GM23338 (cell line): ENCODE data around the gene NLRP6. TPM values are rescaled to one million over a fixed set of nuclear protein-coding genes. Genes with fewer than 3 reads are reported as not detected.

Experiments
- ATAC-seq: fragments of 200-7000 bp; cut with Tn5 transposase; 3 replicates; pipeline ENCODE4 v1.9.1; 2020
- DNase-seq: peaks from one replicate; pipeline ENCODE4 v3.0.0-alpha.2; 2015; ENCODE audit warnings: low spot score
- H2AFZ ChIP-seq: fragments of 200-600 bp; sonication (generic); 2 replicates; pipeline ENCODE4 v1.8.0; 2016; ENCODE audit warnings: antibody characterized with exemption, mild to moderate bottlenecking, moderate library complexity
- H3F3A ChIP-seq: fragments of 200-600 bp; sonication (generic); replicated peaks from 2 replicates; pipeline ENCODE4 v1.8.0; 2017; ENCODE audit warnings: antibody characterized with exemption, mixed run types, low read depth
- H3K27ac ChIP-seq: fragments of 200-600 bp; sonication (generic); 2 replicates; pipeline ENCODE4 v1.6.1; 2016; ENCODE audit warnings: low read depth
- H3K27me3 ChIP-seq: fragments of 200-600 bp; sonication (generic); 2 replicates; pipeline ENCODE4 v1.8.0; 2016; ENCODE audit warnings: mild to moderate bottlenecking, mixed run types, moderate library complexity; ENCODE audit not compliant: insufficient read depth
- H3K36me3 ChIP-seq: fragments of 200-600 bp; sonication (generic); 2 replicates; pipeline ENCODE4 v1.8.0; 2016; ENCODE audit warnings: mild to moderate bottlenecking; ENCODE audit not compliant: insufficient read depth
- H3K4me1 ChIP-seq: fragments of 200-600 bp; sonication (generic); 2 replicates; pipeline ENCODE4 v1.8.0; 2016; ENCODE audit warnings: mild to moderate bottlenecking, moderate library complexity; ENCODE audit not compliant: insufficient read depth
- H3K4me2 ChIP-seq: fragments of 200-600 bp; sonication (generic); 2 replicates; pipeline ENCODE4 v1.7.1; 2017; ENCODE audit warnings: mixed run types
- H3K4me3 ChIP-seq: fragments of 200-600 bp; sonication (generic); 2 replicates; pipeline ENCODE4 v1.6.1; 2016; ENCODE audit warnings: mixed run types
- H3K79me2 ChIP-seq: fragments of 200-600 bp; sonication (generic); replicated peaks from 2 replicates; pipeline ENCODE4 v1.8.0; 2017; ENCODE audit warnings: mild to moderate bottlenecking; ENCODE audit not compliant: insufficient read depth
- H3K9me2 ChIP-seq: fragments of 200-600 bp; sonication (generic); 2 replicates; pipeline ENCODE4 v1.8.0; 2017; ENCODE audit not compliant: insufficient read depth
- H4K20me1 ChIP-seq: fragments of 200-600 bp; sonication (generic); replicated peaks from 2 replicates; pipeline ENCODE4 v1.8.0; 2017; ENCODE audit warnings: mild to moderate bottlenecking; ENCODE audit not compliant: insufficient read depth
- H3K27ac Mint-ChIP-seq: 2 replicates; pipeline ENCODE4 v1.8.0; 2020; ENCODE audit warnings: inconsistent platforms, mild to moderate bottlenecking, moderate library complexity, mixed read lengths
- H3K27me3 Mint-ChIP-seq: 3 replicates; pipeline ENCODE4 v1.8.0; 2022; ENCODE audit warnings: low read depth, mild to moderate bottlenecking, moderate library complexity, mixed read lengths, inconsistent platforms; ENCODE audit not compliant: insufficient read depth, poor library complexity
- H3K36me3 Mint-ChIP-seq: 3 replicates; pipeline ENCODE4 v1.8.0; 2021; ENCODE audit warnings: low read depth, mild to moderate bottlenecking, inconsistent platforms, moderate library complexity, mixed read lengths
- H3K4me1 Mint-ChIP-seq: 3 replicates; pipeline ENCODE4 v1.8.0; 2020; ENCODE audit warnings: mild to moderate bottlenecking, inconsistent platforms, mixed read lengths
- H3K4me3 Mint-ChIP-seq: 3 replicates; pipeline ENCODE4 v1.8.0; 2021; ENCODE audit warnings: moderate library complexity, mild to moderate bottlenecking, inconsistent platforms, mixed read lengths
- H3K9me3 Mint-ChIP-seq: 3 replicates; pipeline ENCODE4 v1.8.0; 2020; ENCODE audit warnings: moderate library complexity, mild to moderate bottlenecking, inconsistent platforms, mixed read lengths
- CREB1 ChIP-seq: fragments of 250-450 bp; sonication (Bioruptor Pico); IDR thresholded peaks from 2 replicates; pipeline ENCODE4 v1.5.0; 2020; ENCODE audit warnings: low read depth, mild to moderate bottlenecking, moderate library complexity
- EZH2 ChIP-seq: fragments of 200-600 bp; sonication (generic); IDR thresholded peaks from one replicate; pipeline ENCODE4 v1.8.0; 2017; ENCODE audit warnings: antibody characterized with exemption, mild to moderate bottlenecking, low read depth; ENCODE audit not compliant: unreplicated experiment
- EZH2phosphoT487 ChIP-seq: fragments of 200-600 bp; sonication (generic); IDR thresholded peaks from one replicate; pipeline ENCODE4 v1.8.1; 2018; ENCODE audit warnings: antibody characterized with exemption; ENCODE audit not compliant: unreplicated experiment
- JUNB ChIP-seq: IDR thresholded peaks from one replicate; pipeline ENCODE4 v1.6.1; 2016; ENCODE audit warnings: antibody characterized with exemption; ENCODE audit not compliant: unreplicated experiment
- NANOG ChIP-seq: IDR thresholded peaks from 2 replicates; pipeline ENCODE4 v1.6.1; 2016; ENCODE audit warnings: antibody characterized with exemption, borderline replicate concordance
- POLR2AphosphoS5 ChIP-seq: IDR thresholded peaks from 2 replicates; pipeline ENCODE4 v1.6.1; 2016; ENCODE audit warnings: antibody characterized with exemption, low read depth
- ZNF331 ChIP-seq: fragments of 250-450 bp; sonication (Bioruptor Pico); IDR thresholded peaks from 2 replicates; pipeline ENCODE4 v1.5.0; 2020; ENCODE audit warnings: low read depth, mild to moderate bottlenecking, moderate library complexity
- polyA plus RNA-seq: library from polyadenylated mRNA; unstranded; fragments of >200 nt; fragmentation: Nextera tagmentation; extraction: Ambion mirVana; gene quantifications from 2 replicates; pipeline ENCODE4 v1.2.1, GENCODE V29; 2016
- total RNA-seq: library from RNA; depleted of rRNA; stranded (reverse); fragments of >200 nt; shearing (Covaris generic); gene quantifications from 2 replicates; pipeline ENCODE4 v1.2.3, GENCODE V29; 2014
- TF ChIP-seq, protein P1 (sequence below): fragments of 250-450 bp; sonication (Bioruptor Pico); IDR thresholded peaks from 2 replicates; pipeline ENCODE4 v1.5.0; 2020; ENCODE audit warnings: mild to moderate bottlenecking, moderate library complexity
- TF ChIP-seq, protein P2 (sequence below): IDR thresholded peaks from one replicate; pipeline ENCODE4 v1.6.1; 2018; ENCODE audit warnings: antibody characterized with exemption; ENCODE audit not compliant: unreplicated experiment
- TF ChIP-seq, protein P3 (sequence below): IDR thresholded peaks from 2 replicates; pipeline ENCODE4 v1.6.1; 2016; ENCODE audit warnings: antibody characterized with exemption
- TF ChIP-seq, protein P4 (sequence below), 2 experiments: fragments of 200-600 bp in 1 of 2; sonication (generic) in 1 of 2; conservative IDR thresholded peaks; 2 replicates each; pipeline versions ENCODE4 v1.5.1 to v1.6.1; 2016 to 2017; ENCODE audit warnings: antibody characterized with exemption in 2 of 2, low read depth in 2 of 2, mild to moderate bottlenecking in 2 of 2, moderate library complexity in 1 of 2

NLRP6 gene
- total and polyA plus RNA-seq, 2 experiments from 2014 or later = 0.15 to 0.73 TPM

DNA sequence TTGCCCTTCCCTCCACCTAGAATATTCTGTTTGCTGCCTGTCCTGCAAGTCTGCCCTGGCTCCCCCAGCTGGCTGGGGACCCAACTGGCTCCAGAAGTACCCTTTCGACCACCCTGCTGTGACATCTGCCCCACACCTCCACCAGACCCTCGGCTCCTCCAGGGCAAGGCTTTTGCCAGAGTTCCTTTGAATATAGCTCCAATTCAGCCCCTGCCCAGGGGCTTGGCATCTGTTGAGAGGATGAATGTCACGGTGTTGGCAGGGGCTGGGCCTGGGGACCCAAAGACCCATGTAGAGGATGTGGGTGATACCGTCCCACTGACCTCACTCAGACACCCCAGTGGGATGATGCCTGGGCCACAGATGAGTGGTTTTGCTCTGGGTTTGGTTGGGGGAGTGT, 4.0 kb downstream of the NLRP6 start:
- ATAC-seq (no peak), DNase-seq (no peak)
- H3K9me2 ChIP-seq = no peaks in the 10 kb centered on the region
- H3K27me3 ChIP-seq = peaks cover 65% of the 10 kb centered on the region
- H3K4me1 Mint-ChIP-seq = peaks cover 28% of the 10 kb centered on the region
- no peak overlapping the region for H3K4me2 ChIP-seq
- H3K9me3 Mint-ChIP-seq = peaks cover 2% of the 10 kb centered on the region; the same call in 1 of the 3 replicates
- no peak overlapping the region for H3K27ac ChIP-seq
- no peaks in the 10 kb centered on the region for H4K20me1 ChIP-seq
- H3K36me3 ChIP-seq = no peaks in the 10 kb centered on the region
- H3K27ac Mint-ChIP-seq = no peak overlapping the region
- TF ChIP-seq ZNF331 (no peak), NANOG (no peak), EZH2 (no peak), JUNB (no peak), EZH2phosphoT487 (no peak), POLR2AphosphoS5 (no peak), CREB1 (CRISPR knock-in tag) (no peak)
- TF ChIP-seq, protein P1, sequence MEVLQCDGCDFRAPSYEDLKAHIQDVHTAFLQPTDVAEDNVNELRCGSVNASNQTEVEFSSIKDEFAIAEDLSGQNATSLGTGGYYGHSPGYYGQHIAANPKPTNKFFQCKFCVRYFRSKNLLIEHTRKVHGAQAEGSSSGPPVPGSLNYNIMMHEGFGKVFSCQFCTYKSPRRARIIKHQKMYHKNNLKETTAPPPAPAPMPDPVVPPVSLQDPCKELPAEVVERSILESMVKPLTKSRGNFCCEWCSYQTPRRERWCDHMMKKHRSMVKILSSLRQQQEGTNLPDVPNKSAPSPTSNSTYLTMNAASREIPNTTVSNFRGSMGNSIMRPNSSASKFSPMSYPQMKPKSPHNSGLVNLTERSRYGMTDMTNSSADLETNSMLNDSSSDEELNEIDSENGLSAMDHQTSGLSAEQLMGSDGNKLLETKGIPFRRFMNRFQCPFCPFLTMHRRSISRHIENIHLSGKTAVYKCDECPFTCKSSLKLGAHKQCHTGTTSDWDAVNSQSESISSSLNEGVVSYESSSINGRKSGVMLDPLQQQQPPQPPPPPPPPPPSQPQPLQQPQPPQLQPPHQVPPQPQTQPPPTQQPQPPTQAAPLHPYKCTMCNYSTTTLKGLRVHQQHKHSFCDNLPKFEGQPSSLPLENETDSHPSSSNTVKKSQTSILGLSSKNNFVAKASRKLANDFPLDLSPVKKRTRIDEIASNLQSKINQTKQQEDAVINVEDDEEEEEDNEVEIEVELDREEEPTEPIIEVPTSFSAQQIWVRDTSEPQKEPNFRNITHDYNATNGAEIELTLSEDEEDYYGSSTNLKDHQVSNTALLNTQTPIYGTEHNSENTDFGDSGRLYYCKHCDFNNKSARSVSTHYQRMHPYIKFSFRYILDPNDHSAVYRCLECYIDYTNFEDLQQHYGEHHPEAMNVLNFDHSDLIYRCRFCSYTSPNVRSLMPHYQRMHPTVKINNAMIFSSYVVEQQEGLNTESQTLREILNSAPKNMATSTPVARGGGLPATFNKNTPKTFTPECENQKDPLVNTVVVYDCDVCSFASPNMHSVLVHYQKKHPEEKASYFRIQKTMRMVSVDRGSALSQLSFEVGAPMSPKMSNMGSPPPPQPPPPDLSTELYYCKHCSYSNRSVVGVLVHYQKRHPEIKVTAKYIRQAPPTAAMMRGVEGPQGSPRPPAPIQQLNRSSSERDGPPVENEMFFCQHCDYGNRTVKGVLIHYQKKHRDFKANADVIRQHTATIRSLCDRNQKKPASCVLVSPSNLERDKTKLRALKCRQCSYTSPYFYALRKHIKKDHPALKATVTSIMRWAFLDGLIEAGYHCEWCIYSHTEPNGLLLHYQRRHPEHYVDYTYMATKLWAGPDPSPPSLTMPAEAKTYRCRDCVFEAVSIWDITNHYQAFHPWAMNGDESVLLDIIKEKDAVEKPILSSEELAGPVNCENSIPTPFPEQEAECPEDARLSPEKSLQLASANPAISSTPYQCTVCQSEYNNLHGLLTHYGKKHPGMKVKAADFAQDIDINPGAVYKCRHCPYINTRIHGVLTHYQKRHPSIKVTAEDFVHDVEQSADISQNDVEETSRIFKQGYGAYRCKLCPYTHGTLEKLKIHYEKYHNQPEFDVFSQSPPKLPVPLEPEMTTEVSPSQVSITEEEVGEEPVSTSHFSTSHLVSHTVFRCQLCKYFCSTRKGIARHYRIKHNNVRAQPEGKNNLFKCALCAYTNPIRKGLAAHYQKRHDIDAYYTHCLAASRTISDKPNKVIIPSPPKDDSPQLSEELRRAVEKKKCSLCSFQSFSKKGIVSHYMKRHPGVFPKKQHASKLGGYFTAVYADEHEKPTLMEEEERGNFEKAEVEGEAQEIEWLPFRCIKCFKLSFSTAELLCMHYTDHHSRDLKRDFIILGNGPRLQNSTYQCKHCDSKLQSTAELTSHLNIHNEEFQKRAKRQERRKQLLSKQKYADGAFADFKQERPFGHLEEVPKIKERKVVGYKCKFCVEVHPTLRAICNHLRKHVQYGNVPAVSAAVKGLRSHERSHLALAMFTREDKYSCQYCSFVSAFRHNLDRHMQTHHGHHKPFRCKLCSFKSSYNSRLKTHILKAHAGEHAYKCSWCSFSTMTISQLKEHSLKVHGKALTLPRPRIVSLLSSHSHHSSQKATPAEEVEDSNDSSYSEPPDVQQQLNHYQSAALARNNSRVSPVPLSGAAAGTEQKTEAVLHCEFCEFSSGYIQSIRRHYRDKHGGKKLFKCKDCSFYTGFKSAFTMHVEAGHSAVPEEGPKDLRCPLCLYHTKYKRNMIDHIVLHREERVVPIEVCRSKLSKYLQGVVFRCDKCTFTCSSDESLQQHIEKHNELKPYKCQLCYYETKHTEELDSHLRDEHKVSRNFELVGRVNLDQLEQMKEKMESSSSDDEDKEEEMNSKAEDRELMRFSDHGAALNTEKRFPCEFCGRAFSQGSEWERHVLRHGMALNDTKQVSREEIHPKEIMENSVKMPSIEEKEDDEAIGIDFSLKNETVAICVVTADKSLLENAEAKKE (CRISPR knock-in tag) = no peak
- TF ChIP-seq, protein P2, sequence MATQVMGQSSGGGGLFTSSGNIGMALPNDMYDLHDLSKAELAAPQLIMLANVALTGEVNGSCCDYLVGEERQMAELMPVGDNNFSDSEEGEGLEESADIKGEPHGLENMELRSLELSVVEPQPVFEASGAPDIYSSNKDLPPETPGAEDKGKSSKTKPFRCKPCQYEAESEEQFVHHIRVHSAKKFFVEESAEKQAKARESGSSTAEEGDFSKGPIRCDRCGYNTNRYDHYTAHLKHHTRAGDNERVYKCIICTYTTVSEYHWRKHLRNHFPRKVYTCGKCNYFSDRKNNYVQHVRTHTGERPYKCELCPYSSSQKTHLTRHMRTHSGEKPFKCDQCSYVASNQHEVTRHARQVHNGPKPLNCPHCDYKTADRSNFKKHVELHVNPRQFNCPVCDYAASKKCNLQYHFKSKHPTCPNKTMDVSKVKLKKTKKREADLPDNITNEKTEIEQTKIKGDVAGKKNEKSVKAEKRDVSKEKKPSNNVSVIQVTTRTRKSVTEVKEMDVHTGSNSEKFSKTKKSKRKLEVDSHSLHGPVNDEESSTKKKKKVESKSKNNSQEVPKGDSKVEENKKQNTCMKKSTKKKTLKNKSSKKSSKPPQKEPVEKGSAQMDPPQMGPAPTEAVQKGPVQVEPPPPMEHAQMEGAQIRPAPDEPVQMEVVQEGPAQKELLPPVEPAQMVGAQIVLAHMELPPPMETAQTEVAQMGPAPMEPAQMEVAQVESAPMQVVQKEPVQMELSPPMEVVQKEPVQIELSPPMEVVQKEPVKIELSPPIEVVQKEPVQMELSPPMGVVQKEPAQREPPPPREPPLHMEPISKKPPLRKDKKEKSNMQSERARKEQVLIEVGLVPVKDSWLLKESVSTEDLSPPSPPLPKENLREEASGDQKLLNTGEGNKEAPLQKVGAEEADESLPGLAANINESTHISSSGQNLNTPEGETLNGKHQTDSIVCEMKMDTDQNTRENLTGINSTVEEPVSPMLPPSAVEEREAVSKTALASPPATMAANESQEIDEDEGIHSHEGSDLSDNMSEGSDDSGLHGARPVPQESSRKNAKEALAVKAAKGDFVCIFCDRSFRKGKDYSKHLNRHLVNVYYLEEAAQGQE = no peak
- TF ChIP-seq, protein P3, sequence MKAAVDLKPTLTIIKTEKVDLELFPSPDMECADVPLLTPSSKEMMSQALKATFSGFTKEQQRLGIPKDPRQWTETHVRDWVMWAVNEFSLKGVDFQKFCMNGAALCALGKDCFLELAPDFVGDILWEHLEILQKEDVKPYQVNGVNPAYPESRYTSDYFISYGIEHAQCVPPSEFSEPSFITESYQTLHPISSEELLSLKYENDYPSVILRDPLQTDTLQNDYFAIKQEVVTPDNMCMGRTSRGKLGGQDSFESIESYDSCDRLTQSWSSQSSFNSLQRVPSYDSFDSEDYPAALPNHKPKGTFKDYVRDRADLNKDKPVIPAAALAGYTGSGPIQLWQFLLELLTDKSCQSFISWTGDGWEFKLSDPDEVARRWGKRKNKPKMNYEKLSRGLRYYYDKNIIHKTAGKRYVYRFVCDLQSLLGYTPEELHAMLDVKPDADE = no peak
- TF ChIP-seq, protein P4, sequence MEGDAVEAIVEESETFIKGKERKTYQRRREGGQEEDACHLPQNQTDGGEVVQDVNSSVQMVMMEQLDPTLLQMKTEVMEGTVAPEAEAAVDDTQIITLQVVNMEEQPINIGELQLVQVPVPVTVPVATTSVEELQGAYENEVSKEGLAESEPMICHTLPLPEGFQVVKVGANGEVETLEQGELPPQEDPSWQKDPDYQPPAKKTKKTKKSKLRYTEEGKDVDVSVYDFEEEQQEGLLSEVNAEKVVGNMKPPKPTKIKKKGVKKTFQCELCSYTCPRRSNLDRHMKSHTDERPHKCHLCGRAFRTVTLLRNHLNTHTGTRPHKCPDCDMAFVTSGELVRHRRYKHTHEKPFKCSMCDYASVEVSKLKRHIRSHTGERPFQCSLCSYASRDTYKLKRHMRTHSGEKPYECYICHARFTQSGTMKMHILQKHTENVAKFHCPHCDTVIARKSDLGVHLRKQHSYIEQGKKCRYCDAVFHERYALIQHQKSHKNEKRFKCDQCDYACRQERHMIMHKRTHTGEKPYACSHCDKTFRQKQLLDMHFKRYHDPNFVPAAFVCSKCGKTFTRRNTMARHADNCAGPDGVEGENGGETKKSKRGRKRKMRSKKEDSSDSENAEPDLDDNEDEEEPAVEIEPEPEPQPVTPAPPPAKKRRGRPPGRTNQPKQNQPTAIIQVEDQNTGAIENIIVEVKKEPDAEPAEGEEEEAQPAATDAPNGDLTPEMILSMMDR (conservative IDR thresholded peaks at IDR 0.05; ENCODE audit: low read depth in 2 of 2) = no peak
- no peaks in the 10 kb centered on the region for H3K79me2 ChIP-seq
- H3F3A ChIP-seq = peaks cover 3% of the 10 kb centered on the region; the same call in 1 of the 2 replicates
- H2AFZ ChIP-seq = no peak overlapping the region
- H3K4me1 ChIP-seq = no peaks in the 10 kb centered on the region
- H3K27me3 Mint-ChIP-seq = peaks cover 64% of the 10 kb centered on the region
- no peak overlapping the region for H3K4me3 ChIP-seq
- no peaks in the 10 kb centered on the region; the same call in 2 of the 3 replicates for H3K36me3 Mint-ChIP-seq
- H3K4me3 Mint-ChIP-seq = no peak overlapping the region; the same call in 2 of the 3 replicates
